Ovary (tissue), 3 donors: Measurements from ENCODE around the gene C4orf51.

Experiments
- POLR2A ChIP-seq: fragments of 450-650 bp; IDR thresholded peaks from one replicate; pipeline ENCODE4 v1.6.1; 2017; ENCODE audit warnings: antibody characterized with exemption, mild to moderate bottlenecking, moderate library complexity
- TF ChIP-seq, protein P1 (sequence below), 3 donors: fragments of 450-650 bp in 2 of 3; fragments of 200-600 bp in 1 of 3; IDR thresholded peaks; one replicate each; pipeline versions ENCODE4 v1.5.1 to v1.8.0; 2016 to 2022; ENCODE audit warnings: antibody characterized with exemption in 3 of 3, mild to moderate bottlenecking in 1 of 3
- donor health status: DM: no; HTN: no; CAD: no.

DNA sequence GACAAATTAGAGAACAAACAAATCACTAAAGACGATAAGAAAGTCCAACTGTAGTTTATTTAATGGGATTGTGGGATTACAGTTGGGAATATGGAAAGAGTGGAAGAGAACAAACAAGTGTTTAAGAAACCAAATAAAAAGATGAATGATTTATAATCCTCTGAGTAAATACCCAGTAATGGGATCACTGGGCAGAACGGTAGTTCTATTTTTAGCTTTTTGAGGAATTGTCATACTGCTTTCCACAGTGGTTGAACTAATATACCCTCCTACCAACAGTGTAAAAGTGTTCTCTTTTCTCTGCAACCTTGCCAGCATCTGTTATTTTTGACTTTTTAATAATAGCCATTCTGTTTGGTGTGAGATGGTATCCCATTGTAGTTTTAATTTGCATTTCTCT is 15.0 kb downstream of the C4orf51 start:
- TF ChIP-seq POLR2A = no peak
- TF ChIP-seq, protein P1, sequence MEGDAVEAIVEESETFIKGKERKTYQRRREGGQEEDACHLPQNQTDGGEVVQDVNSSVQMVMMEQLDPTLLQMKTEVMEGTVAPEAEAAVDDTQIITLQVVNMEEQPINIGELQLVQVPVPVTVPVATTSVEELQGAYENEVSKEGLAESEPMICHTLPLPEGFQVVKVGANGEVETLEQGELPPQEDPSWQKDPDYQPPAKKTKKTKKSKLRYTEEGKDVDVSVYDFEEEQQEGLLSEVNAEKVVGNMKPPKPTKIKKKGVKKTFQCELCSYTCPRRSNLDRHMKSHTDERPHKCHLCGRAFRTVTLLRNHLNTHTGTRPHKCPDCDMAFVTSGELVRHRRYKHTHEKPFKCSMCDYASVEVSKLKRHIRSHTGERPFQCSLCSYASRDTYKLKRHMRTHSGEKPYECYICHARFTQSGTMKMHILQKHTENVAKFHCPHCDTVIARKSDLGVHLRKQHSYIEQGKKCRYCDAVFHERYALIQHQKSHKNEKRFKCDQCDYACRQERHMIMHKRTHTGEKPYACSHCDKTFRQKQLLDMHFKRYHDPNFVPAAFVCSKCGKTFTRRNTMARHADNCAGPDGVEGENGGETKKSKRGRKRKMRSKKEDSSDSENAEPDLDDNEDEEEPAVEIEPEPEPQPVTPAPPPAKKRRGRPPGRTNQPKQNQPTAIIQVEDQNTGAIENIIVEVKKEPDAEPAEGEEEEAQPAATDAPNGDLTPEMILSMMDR (IDR thresholded peaks at IDR 0.05) = no peak
